ENCODE measurements around the gene DNAJC16. TPM values are rescaled to one million over a fixed set of nuclear protein-coding genes. Genes with fewer than 3 reads are reported as not detected.
"Not testable (repeated sequence)": the region's sequence is repeated elsewhere in the genome, so short reads cannot be mapped to it uniquely, and the experiment has no call there.

Gene DNAJC16
- total RNA-seq, 1 donor: 8.9 TPM

DNA sequence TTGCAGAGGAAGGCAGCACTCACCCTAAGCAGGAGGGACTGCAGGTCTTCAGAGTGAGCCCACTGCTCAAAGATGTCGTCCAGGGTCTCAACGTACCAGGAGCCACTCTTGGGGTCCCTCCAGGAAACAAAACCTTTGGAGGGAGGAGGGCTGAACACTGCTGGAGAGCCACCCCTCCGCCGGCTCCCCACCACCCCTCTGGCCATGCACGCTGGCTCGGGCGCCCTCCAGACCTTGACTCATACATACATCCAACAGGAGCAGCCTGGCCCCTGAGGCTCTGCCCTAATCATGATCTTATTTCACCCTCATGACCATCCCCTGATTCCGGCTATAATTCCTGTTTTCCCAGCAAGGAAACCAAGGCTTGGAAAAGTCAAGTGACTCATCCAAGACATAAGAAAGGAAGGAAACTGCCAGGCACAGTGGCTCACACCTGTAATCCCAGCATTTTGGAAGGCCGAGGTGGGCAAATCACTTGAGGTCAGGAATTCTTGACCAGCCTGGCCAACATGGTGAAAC, 32.7 kb upstream of the DNAJC16 start:
- Histone ChIP-seq H3K4me3 (ENCODE audit: low read length) (no peak overlapping the region), H3K4me1 (ENCODE audit: insufficient read depth, low read length) (no peaks in the 10 kb centered on the region), H3K27me3 (ENCODE audit: insufficient read depth, low read length) (no peaks in the 10 kb centered on the region), H3K9me3 (ENCODE audit: low read depth, low read length) (no peaks in the 10 kb centered on the region)

GRCh38 chr1:15500184-15501178, 26.2 kb upstream of the DNAJC16 start:
- no peak overlapping the region for H3K4me3 ChIP-seq (ENCODE audit: low read length)
- no peaks in the 10 kb centered on the region for H3K9me3 ChIP-seq (ENCODE audit: low read depth, low read length)
- no peaks in the 10 kb centered on the region for H3K4me1 ChIP-seq (ENCODE audit: insufficient read depth, low read length)
- no peaks in the 10 kb centered on the region for H3K27me3 ChIP-seq (ENCODE audit: insufficient read depth, low read length)

- Histone ChIP-seq H3K9me3 (ENCODE audit: low read depth, low read length) (no peaks in the 10 kb centered on the region), H3K27me3 (ENCODE audit: insufficient read depth, low read length) (no peaks in the 10 kb centered on the region), H3K4me3 (ENCODE audit: low read length) (no peak overlapping the region), H3K4me1 (ENCODE audit: insufficient read depth, low read length) (no peaks in the 10 kb centered on the region)
Measured at GRCh38 chr1:15501208-15502032, 25.2 kb upstream of the DNAJC16 start.

DNA sequence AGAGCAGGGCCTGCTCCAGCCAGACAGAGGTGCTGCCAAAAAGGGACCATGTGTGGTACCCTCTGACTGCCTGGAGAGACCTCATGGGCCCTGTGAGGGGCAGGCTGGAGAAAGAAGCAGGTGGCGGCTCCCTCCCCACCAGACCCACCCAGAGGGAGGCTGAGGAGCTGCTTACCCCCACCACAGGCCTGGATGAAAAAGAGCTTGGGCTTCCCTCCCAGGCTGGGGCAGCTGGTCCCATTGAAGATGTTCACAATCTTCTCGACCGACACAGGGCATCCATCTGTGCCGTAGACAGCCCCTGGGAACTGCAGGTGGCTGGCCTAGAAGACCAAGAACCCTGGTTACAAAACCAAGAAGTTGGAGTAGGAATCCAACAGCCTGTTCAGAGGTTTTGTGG, 22.2 kb upstream of the DNAJC16 start:
- no peaks in the 10 kb centered on the region for H3K4me1 ChIP-seq (ENCODE audit: insufficient read depth, low read length)
- H3K9me3 ChIP-seq (ENCODE audit: low read depth, low read length): no peaks in the 10 kb centered on the region
- H3K27me3 ChIP-seq (ENCODE audit: insufficient read depth, low read length): no peaks in the 10 kb centered on the region
- no peak overlapping the region for H3K4me3 ChIP-seq (ENCODE audit: low read length)

GRCh38 chr1:15506831-15507230, 19.8 kb upstream of the DNAJC16 start:
- Histone ChIP-seq H3K27me3 (ENCODE audit: insufficient read depth, low read length) (no peaks in the 10 kb centered on the region), H3K4me1 (ENCODE audit: insufficient read depth, low read length) (no peaks in the 10 kb centered on the region), H3K9me3 (ENCODE audit: low read depth, low read length) (no peaks in the 10 kb centered on the region), H3K4me3 (ENCODE audit: low read length) (no peak overlapping the region)

DNA sequence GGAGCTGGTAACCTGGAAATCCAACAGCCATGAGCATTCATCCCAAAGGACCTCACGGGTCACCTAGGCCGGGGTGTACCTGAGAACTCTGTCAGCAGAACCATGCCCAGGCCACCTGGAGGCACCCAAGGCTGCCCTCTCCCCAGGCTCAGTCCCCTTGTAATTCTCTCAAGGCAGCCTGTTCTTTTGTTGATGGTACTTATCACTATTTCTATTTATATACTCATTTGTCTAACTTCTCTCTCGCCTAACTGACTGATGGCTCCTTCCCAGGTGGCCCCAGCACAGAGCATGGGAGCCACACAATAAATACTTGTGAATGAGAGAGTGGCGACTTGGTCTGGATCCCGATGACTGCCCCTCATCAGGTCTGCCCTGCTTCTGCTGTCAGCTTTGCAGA, 19.4 kb upstream of the DNAJC16 start:
- Histone ChIP-seq H3K4me1 (ENCODE audit: insufficient read depth, low read length) (no peaks in the 10 kb centered on the region), H3K4me3 (ENCODE audit: low read length) (no peak overlapping the region), H3K9me3 (ENCODE audit: low read depth, low read length) (no peaks in the 10 kb centered on the region), H3K27me3 (ENCODE audit: insufficient read depth, low read length) (no peaks in the 10 kb centered on the region)

- no peaks in the 10 kb centered on the region for H3K4me1 ChIP-seq (ENCODE audit: insufficient read depth, low read length)
- H3K9me3 ChIP-seq (ENCODE audit: low read depth, low read length): no peaks in the 10 kb centered on the region
- no peak overlapping the region for H3K4me3 ChIP-seq (ENCODE audit: low read length)
- H3K27me3 ChIP-seq (ENCODE audit: insufficient read depth, low read length): no peaks in the 10 kb centered on the region
Measured at GRCh38 chr1:15508700-15509487, 17.8 kb upstream of the DNAJC16 start.

DNA sequence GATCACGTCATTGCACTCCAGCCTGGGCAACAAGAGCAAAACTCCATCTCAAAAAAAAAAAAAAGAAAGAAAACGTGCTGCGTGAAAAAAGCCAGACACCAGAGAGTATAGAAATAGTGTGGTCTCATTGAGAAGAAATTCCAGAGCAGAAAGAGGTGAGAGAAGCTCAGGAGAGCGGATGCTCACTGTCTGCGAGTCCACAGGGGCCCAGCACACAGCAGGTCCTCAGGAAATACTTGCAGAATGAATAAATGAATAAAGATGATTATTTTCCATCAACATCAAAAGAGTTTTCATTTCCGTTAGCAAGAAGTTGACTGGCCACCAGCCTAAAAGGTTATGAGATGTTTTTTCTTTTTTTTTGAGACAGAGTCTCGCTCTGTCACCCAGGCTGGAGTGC, 17.1 kb upstream of the DNAJC16 start:
- Histone ChIP-seq H3K4me3 (ENCODE audit: low read length) (no peak overlapping the region), H3K27me3 (ENCODE audit: insufficient read depth, low read length) (no peaks in the 10 kb centered on the region), H3K4me1 (ENCODE audit: insufficient read depth, low read length) (no peaks in the 10 kb centered on the region)

GRCh38 chr1:15510611-15511405, 15.8 kb upstream of the DNAJC16 start:
- H3K9me3 ChIP-seq (ENCODE audit: low read depth, low read length): no peaks in the 10 kb centered on the region
- no peak overlapping the region for H3K4me3 ChIP-seq (ENCODE audit: low read length)
- no peaks in the 10 kb centered on the region for H3K27me3 ChIP-seq (ENCODE audit: insufficient read depth, low read length)
- H3K4me1 ChIP-seq (ENCODE audit: insufficient read depth, low read length): peaks cover 12% of the 10 kb centered on the region

More for the DNA sequence above, 17.1 kb upstream of the DNAJC16 start:
- no peaks in the 10 kb centered on the region for H3K9me3 ChIP-seq (ENCODE audit: low read depth, low read length)

- H3K27me3 ChIP-seq (ENCODE audit: insufficient read depth, low read length): no peaks in the 10 kb centered on the region
- no peaks in the 10 kb centered on the region for H3K9me3 ChIP-seq (ENCODE audit: low read depth, low read length)
- H3K4me1 ChIP-seq (ENCODE audit: insufficient read depth, low read length): peaks cover 12% of the 10 kb centered on the region
- no peak overlapping the region for H3K4me3 ChIP-seq (ENCODE audit: low read length)
Measured at GRCh38 chr1:15513192-15513591, 13.5 kb upstream of the DNAJC16 start.

DNA sequence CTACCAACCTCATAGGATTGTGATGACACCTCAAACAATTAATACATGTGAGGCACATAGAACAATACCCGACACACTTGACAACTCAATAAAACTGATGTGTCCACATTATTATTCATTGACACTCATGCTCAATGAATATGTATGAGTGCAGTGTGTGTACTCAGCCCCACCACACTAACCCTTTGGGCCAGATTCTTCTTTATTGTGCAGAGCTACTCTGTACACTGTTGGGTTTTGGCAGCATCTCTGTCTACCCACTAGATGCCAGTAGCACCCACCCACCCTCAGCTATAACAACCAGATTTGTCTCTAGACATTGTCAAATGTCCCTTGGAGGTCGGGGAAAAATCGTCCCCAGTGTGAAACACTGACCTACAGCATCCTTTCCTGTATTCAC, 12.7 kb upstream of the DNAJC16 start:
- Histone ChIP-seq H3K4me1 (ENCODE audit: insufficient read depth, low read length) (peaks cover 12% of the 10 kb centered on the region), H3K4me3 (ENCODE audit: low read length) (no peak overlapping the region), H3K9me3 (ENCODE audit: low read depth, low read length) (no peaks in the 10 kb centered on the region), H3K27me3 (ENCODE audit: insufficient read depth, low read length) (no peaks in the 10 kb centered on the region)

- peaks cover 12% of the 10 kb centered on the region for H3K4me1 ChIP-seq (ENCODE audit: insufficient read depth, low read length)
- H3K27me3 ChIP-seq (ENCODE audit: insufficient read depth, low read length); H3K4me3 ChIP-seq (ENCODE audit: low read length); H3K9me3 ChIP-seq (ENCODE audit: low read depth, low read length): not testable (repeated sequence)
Measured at GRCh38 chr1:15514557-15514956, 12.1 kb upstream of the DNAJC16 start.

GRCh38 chr1:15515022-15515663, 11.5 kb upstream of the DNAJC16 start:
- H3K27me3 ChIP-seq (ENCODE audit: insufficient read depth, low read length): no peaks in the 10 kb centered on the region
- no peaks in the 10 kb centered on the region for H3K9me3 ChIP-seq (ENCODE audit: low read depth, low read length)
- H3K4me3 ChIP-seq (ENCODE audit: low read length): no peak overlapping the region
- peaks cover 12% of the 10 kb centered on the region for H3K4me1 ChIP-seq (ENCODE audit: insufficient read depth, low read length)
